Nephron (organoid): ENCODE results near the gene COL6A2.
A peak's percentile ranks its signal among the peaks of the same experiment; 100 is the strongest.
"Not testable (repeated sequence)": the region's sequence is repeated elsewhere in the genome, so short reads cannot be mapped to it uniquely, and the experiment has no call there.

ENCODE experiments used
- H3K27ac Mint-ChIP-seq, 3 experiments: 2 replicates each; pipeline ENCODE4 v1.8.0; 2020; ENCODE audit warnings: mixed read lengths in 3 of 3, mild to moderate bottlenecking in 2 of 3, moderate library complexity in 1 of 3
- H3K27me3 Mint-ChIP-seq: 2 replicates; pipeline ENCODE4 v1.8.0; 2021; ENCODE audit warnings: low read depth, mild to moderate bottlenecking, moderate library complexity, mixed read lengths
- H3K36me3 Mint-ChIP-seq: 2 replicates; pipeline ENCODE4 v1.8.0; 2020; ENCODE audit warnings: low read depth, mixed read lengths
- H3K4me1 Mint-ChIP-seq: 2 replicates; pipeline ENCODE4 v1.8.0; 2020; ENCODE audit warnings: mixed read lengths
- H3K4me3 Mint-ChIP-seq, 3 experiments: 2 replicates each; pipeline ENCODE4 v1.8.0; 2020; ENCODE audit warnings: mild to moderate bottlenecking in 3 of 3, mixed read lengths in 3 of 3, moderate library complexity in 2 of 3
- H3K9me3 Mint-ChIP-seq: 2 replicates; pipeline ENCODE4 v1.8.0; 2020; ENCODE audit warnings: mixed read lengths
- CTCF ChIP-seq, 3 experiments: fragments of 200-600 bp; sonication (generic); IDR thresholded peaks; one replicate each; pipeline ENCODE4 v1.5.0; 2021; ENCODE audit warnings: antibody characterized with exemption in 3 of 3; ENCODE audit not compliant: unreplicated experiment in 3 of 3

Gene COL6A2

GRCh38 chr21:46139686-46140085 lies 41.8 kb downstream of the COL6A2 start:
- H3K36me3 Mint-ChIP-seq = peaks cover 4% of the 10 kb centered on the region
- peaks cover 25% of the 10 kb centered on the region for H3K4me1 Mint-ChIP-seq
- H3K9me3 Mint-ChIP-seq = no peaks in the 10 kb centered on the region
- peaks cover 48% of the 10 kb centered on the region for H3K27me3 Mint-ChIP-seq
- H3K27ac Mint-ChIP-seq = peak overlapping the region in 1 of 3 experiments; percentile 59
- no peak overlapping the region for H3K4me3 Mint-ChIP-seq
- TF ChIP-seq CTCF (IDR thresholded peaks at IDR 0.05; ENCODE audit: unreplicated experiment in 3 of 3) = no peak

GRCh38 chr21:46140352-46141003 lies 42.6 kb downstream of the COL6A2 start:
- H3K36me3 Mint-ChIP-seq, H3K9me3 Mint-ChIP-seq: not testable (repeated sequence)
- peaks cover 25% of the 10 kb centered on the region for H3K4me1 Mint-ChIP-seq
- peak overlapping the region in 2 of 3 experiments; percentile 59 to 61 for H3K27ac Mint-ChIP-seq
- H3K27me3 Mint-ChIP-seq = peaks cover 48% of the 10 kb centered on the region
- H3K4me3 Mint-ChIP-seq = peak overlapping the region; percentile 3 to 43 (median 15)

DNA sequence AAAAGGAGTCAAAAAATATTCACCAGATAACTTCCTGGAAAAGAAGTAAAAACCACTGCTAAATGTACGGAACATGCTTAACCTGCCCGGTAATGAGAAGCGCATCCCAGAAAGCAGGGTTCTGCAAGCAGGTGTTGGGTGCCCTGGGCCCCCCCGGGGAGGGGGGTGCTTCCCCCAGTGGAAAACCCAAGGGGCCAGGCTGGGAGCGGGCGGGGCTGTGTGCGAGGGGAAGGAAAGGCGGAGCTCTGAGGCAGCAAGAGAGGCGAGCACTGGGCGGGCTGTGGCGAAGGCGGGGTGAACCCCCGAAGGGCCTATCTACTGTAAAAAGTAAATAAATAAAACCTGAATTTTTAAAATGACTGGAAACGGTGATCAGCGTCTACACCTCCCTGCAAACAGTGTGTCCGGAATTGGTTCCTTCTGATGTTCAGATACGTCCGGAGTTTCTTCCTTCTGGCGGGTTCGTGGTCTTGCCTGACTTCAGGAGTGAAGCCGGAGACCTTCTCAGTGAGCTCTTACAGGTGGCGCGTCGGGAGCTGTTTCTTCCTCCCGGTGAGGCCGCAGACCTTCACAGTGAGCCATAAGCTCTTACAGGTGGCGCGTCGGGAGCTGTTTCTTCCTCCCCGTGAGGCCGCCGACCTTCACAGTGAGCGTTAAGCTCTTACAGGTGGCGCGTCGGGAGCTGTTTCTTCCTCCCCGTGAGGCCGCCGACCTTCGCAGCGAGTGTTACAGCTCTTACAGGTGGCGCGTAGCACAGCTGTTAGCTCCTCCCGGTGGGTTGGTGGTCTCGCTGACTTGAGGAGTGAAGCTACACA lies 44.1 kb downstream of the COL6A2 start:
- H3K27me3 Mint-ChIP-seq = peaks cover 48% of the 10 kb centered on the region
- H3K9me3 Mint-ChIP-seq = no peaks in the 10 kb centered on the region
- TF ChIP-seq CTCF (IDR thresholded peaks at IDR 0.05; ENCODE audit: unreplicated experiment in 3 of 3) = no peak
- H3K4me1 Mint-ChIP-seq = peaks cover 20% of the 10 kb centered on the region
- peak overlapping the region; percentile 21 to 64 (median 53) for H3K4me3 Mint-ChIP-seq
- no peak overlapping the region for H3K27ac Mint-ChIP-seq
- peaks cover 4% of the 10 kb centered on the region for H3K36me3 Mint-ChIP-seq

DNA sequence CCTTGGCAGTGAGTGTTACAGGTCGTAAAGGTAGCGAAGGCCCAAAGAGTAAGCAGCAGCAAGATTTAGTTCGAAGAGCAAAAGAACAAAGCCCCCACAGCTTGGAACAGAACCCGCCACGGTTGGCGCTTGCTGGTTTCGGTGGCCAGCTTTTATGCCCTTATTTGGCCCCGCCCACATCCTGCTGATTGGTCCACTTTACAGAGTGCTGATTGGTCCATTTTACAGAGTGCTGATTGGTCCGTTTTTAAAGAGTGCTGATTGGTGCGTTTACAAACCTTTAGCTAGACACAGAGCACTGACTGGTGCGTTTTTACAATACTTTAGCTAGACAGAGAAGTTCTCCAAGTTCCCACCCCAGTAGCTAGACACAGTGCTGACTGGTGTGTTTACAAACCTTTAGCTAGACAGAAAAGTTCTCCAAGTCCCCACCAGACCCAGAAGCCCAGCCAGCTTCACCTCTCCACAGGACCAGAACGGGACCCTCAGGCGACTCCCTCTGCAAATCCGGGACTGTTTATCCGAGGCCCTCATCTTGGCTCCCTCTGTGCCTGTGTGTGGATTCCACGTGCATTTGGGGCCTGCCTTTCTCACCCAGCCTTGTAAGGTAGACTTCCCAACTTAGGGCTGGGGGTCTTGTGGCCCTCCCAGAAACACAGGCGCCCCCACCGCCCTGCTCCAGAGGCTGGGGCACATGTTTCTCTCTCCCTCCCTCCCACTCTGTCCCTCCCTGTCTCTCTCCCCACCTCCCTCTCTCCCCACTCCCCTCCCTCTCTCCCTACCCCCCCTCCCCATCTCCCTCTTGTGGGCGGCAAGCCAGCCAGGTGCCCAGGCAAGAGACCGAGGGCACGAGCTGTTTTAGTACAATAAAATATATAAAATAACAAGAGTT lies 44.9 kb downstream of the COL6A2 start:
- peaks cover 4% of the 10 kb centered on the region for H3K36me3 Mint-ChIP-seq
- peak overlapping the region in 1 of 3 experiments; percentile 76 for H3K27ac Mint-ChIP-seq
- peak overlapping the region in 2 of 3 experiments; percentile 53 to 64 for H3K4me3 Mint-ChIP-seq
- no peak for TF ChIP-seq CTCF (IDR thresholded peaks at IDR 0.05; ENCODE audit: unreplicated experiment in 3 of 3)
- H3K9me3 Mint-ChIP-seq = no peaks in the 10 kb centered on the region
- peaks cover 22% of the 10 kb centered on the region for H3K4me1 Mint-ChIP-seq
- H3K27me3 Mint-ChIP-seq = peaks cover 48% of the 10 kb centered on the region

- no peak for TF ChIP-seq CTCF (IDR thresholded peaks at IDR 0.05; ENCODE audit: unreplicated experiment in 3 of 3)
- Mint-ChIP-seq H3K27ac (peak overlapping the region; percentile 54 to 85 (median 60)), H3K4me1 (peaks cover 36% of the 10 kb centered on the region)
These were observed 46.7 kb downstream of the COL6A2 start for GRCh38 chr21:46144464-46145070.

More at GRCh38 chr21:46144464-46145070, 46.7 kb downstream of the COL6A2 start:
- peaks cover 4% of the 10 kb centered on the region for H3K36me3 Mint-ChIP-seq
- no peak overlapping the region for H3K4me3 Mint-ChIP-seq
- H3K9me3 Mint-ChIP-seq = no peaks in the 10 kb centered on the region
- H3K27me3 Mint-ChIP-seq = peaks cover 39% of the 10 kb centered on the region
